ENCODE measurements around the gene STK24. TPM values are rescaled to one million over a fixed set of nuclear protein-coding genes. Genes with fewer than 3 reads are reported as not detected.

The STK24 gene
- total and polyA plus RNA-seq, 2 donors (not counting 1 experiment from before 2014, with no cell fraction given) = 53.2 to 73.1 TPM

DNA sequence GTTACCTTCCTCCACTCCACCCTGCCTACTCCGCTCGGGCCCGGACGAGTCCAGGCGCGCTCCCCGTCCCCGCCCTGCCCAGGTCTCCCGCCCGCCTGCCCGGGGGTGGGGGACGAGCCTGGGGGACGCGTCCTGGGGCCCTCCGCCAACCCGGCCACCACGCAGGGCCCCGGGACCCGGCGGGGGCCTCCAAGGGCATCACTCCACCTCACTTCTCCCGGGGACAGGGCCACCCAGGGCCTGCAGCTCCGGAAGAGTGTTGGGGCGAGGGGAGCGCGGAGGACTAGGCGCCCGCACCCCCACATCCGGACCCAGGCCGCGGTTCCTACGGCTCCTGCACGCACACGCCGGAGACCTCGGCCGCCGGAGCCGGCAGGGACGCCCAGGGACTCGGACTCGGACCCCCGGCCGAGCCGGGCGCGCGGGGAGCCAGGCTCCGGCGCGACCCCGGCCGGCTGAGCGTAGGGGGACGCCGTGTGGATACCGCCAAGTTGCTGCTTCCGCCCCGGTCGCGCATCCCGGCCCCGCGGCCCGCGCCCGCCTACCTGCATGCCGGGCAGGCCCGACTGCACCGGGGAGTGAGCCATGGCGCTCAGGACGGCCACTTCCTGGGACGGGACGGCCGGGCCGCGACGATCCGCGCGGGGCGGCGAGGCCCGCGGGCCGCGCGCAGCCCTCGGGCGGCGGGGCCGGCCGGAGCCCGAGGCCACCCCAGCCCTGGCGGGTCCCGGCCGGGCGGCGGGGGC lies 534 bp downstream of the STK24 start:
- Histone ChIP-seq H3K9ac (ENCODE audit: insufficient read depth, low read length) (peak overlapping the region; percentile 90), H3K79me2 (ENCODE audit: control insufficient read depth, insufficient read depth, low read length) (peaks cover 56% of the 10 kb centered on the region), H2AFZ (ENCODE audit: low read length) (no peak overlapping the region), H4K20me1 (ENCODE audit: control insufficient read depth, extremely low read depth, insufficient read depth, low read length) (no peaks in the 10 kb centered on the region), H3K9me3 (ENCODE audit: control insufficient read depth, insufficient read depth, low read depth, low read length) (no peaks in the 10 kb centered on the region), H3K36me3 (ENCODE audit: control insufficient read depth, insufficient read depth, low read length) (no peaks in the 10 kb centered on the region), H3K4me2 (ENCODE audit: extremely low read depth, insufficient read depth, low read length) (no peak overlapping the region), H3K27me3 (ENCODE audit: control insufficient read depth, insufficient read depth, low read length) (no peaks in the 10 kb centered on the region), H3K4me1 (ENCODE audit: control insufficient read depth, extremely low read depth, insufficient read depth, low read length) (peaks cover 16% of the 10 kb centered on the region), H3K27ac (ENCODE audit: insufficient read depth, low read length) (peak overlapping the region; percentile 83), H3K4me3 (replicated peaks in 1 of 4; ENCODE audit: control extremely low read depth in 1 of 4, insufficient read depth in 1 of 4, low read depth in 3 of 4, low read length in 4 of 4) (peak overlapping the region; percentile 81 to 90 (median 87))
- no peak for TF ChIP-seq EZH2 (IDR thresholded peaks at IDR 0.05; ENCODE audit: low read length, missing control alignments)
- TF ChIP-seq, protein P1, sequence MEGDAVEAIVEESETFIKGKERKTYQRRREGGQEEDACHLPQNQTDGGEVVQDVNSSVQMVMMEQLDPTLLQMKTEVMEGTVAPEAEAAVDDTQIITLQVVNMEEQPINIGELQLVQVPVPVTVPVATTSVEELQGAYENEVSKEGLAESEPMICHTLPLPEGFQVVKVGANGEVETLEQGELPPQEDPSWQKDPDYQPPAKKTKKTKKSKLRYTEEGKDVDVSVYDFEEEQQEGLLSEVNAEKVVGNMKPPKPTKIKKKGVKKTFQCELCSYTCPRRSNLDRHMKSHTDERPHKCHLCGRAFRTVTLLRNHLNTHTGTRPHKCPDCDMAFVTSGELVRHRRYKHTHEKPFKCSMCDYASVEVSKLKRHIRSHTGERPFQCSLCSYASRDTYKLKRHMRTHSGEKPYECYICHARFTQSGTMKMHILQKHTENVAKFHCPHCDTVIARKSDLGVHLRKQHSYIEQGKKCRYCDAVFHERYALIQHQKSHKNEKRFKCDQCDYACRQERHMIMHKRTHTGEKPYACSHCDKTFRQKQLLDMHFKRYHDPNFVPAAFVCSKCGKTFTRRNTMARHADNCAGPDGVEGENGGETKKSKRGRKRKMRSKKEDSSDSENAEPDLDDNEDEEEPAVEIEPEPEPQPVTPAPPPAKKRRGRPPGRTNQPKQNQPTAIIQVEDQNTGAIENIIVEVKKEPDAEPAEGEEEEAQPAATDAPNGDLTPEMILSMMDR (conservative IDR thresholded peaks at IDR 0.05 in 1 of 2, IDR thresholded peaks at IDR 0.05 in 1 of 2; ENCODE audit: low read depth in 1 of 2, low read length in 2 of 2) = no peak
- peak in 1 of 2 donors; percentile 38 for DNase-seq (ENCODE audit: low read depth in 2 of 2)

DNA sequence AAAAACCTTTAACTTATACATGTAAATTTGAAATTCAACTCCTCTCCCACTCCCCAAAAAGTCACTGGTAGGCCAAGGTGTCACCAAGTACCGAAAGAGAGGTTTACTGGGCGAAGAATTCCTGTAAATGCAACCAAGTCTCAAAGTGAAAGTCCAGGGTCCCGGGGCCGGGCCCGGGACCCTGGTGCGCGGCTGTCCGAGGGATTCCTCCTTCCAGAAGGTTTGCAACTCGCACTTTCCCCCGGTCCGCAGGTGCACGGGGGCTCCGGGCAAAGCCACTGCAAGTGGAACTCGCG lies 1.1 kb downstream of the STK24 start:
- no peaks in the 10 kb centered on the region for H3K36me3 ChIP-seq (ENCODE audit: control insufficient read depth, insufficient read depth, low read length)
- peaks cover 14% of the 10 kb centered on the region for H3K4me1 ChIP-seq (ENCODE audit: control insufficient read depth, extremely low read depth, insufficient read depth, low read length)
- TF ChIP-seq, protein P1 (conservative IDR thresholded peaks at IDR 0.05 in 1 of 2, IDR thresholded peaks at IDR 0.05 in 1 of 2; ENCODE audit: low read depth in 1 of 2, low read length in 2 of 2) = no peak
- TF ChIP-seq EZH2 (IDR thresholded peaks at IDR 0.05; ENCODE audit: low read length, missing control alignments) = no peak
- H3K79me2 ChIP-seq (ENCODE audit: control insufficient read depth, insufficient read depth, low read length) = peaks cover 61% of the 10 kb centered on the region
- no peaks in the 10 kb centered on the region for H3K27me3 ChIP-seq (ENCODE audit: control insufficient read depth, insufficient read depth, low read length)
- peak overlapping the region; percentile 83 for H3K27ac ChIP-seq (ENCODE audit: insufficient read depth, low read length)
- peak overlapping the region; percentile 81 to 90 (median 87) for H3K4me3 ChIP-seq (replicated peaks in 1 of 4; ENCODE audit: control extremely low read depth in 1 of 4, insufficient read depth in 1 of 4, low read depth in 3 of 4, low read length in 4 of 4)
- H4K20me1 ChIP-seq (ENCODE audit: control insufficient read depth, extremely low read depth, insufficient read depth, low read length) = no peaks in the 10 kb centered on the region
- no peak overlapping the region for H2AFZ ChIP-seq (ENCODE audit: low read length)
- peak overlapping the region; percentile 89 for H3K4me2 ChIP-seq (ENCODE audit: extremely low read depth, insufficient read depth, low read length)
- no peak for DNase-seq (ENCODE audit: low read depth in 2 of 2)
- H3K9ac ChIP-seq (ENCODE audit: insufficient read depth, low read length) = peak overlapping the region; percentile 90
- H3K9me3 ChIP-seq (ENCODE audit: control insufficient read depth, insufficient read depth, low read depth, low read length) = no peaks in the 10 kb centered on the region

- peak overlapping the region; percentile 81 to 90 (median 87) for H3K4me3 ChIP-seq (replicated peaks in 1 of 4; ENCODE audit: control extremely low read depth in 1 of 4, insufficient read depth in 1 of 4, low read depth in 3 of 4, low read length in 4 of 4)
- H3K36me3 ChIP-seq (ENCODE audit: control insufficient read depth, insufficient read depth, low read length) = no peaks in the 10 kb centered on the region
- no peaks in the 10 kb centered on the region for H4K20me1 ChIP-seq (ENCODE audit: control insufficient read depth, extremely low read depth, insufficient read depth, low read length)
- H3K9me3 ChIP-seq (ENCODE audit: control insufficient read depth, insufficient read depth, low read depth, low read length) = no peaks in the 10 kb centered on the region
- DNase-seq (ENCODE audit: low read depth in 2 of 2) = peak; percentile 39 to 54
- peaks cover 14% of the 10 kb centered on the region for H3K4me1 ChIP-seq (ENCODE audit: control insufficient read depth, extremely low read depth, insufficient read depth, low read length)
- H3K9ac ChIP-seq (ENCODE audit: insufficient read depth, low read length) = peak overlapping the region; percentile 90
- H3K27ac ChIP-seq (ENCODE audit: insufficient read depth, low read length) = peak overlapping the region; percentile 83
- H3K27me3 ChIP-seq (ENCODE audit: control insufficient read depth, insufficient read depth, low read length) = no peaks in the 10 kb centered on the region
- H2AFZ ChIP-seq (ENCODE audit: low read length) = no peak overlapping the region
- peaks cover 67% of the 10 kb centered on the region for H3K79me2 ChIP-seq (ENCODE audit: control insufficient read depth, insufficient read depth, low read length)
- H3K4me2 ChIP-seq (ENCODE audit: extremely low read depth, insufficient read depth, low read length) = peak overlapping the region; percentile 89
- TF ChIP-seq, protein P1 (conservative IDR thresholded peaks at IDR 0.05 in 1 of 2, IDR thresholded peaks at IDR 0.05 in 1 of 2; ENCODE audit: low read depth in 1 of 2, low read length in 2 of 2) = no peak
- TF ChIP-seq EZH2 (IDR thresholded peaks at IDR 0.05; ENCODE audit: low read length, missing control alignments) = no peak
Measured at GRCh38 chr13:98575009-98575903, 1.7 kb downstream of the STK24 start.
